Neuronal stem cell (in vitro differentiated cells): Measurements from ENCODE around the gene TAPBPL.

Experiments
- DNase-seq: peaks from one replicate; pipeline ENCODE4 v3.0.0-alpha.2; 2013; ENCODE audit warnings: low spot score
- H2AFZ ChIP-seq: one replicate; pipeline ENCODE4 v1.6.1; 2013; ENCODE audit warnings: mild to moderate bottlenecking, low read length, inconsistent platforms
- H2AK5ac ChIP-seq: 2 replicates; pipeline ENCODE4 v1.6.1; 2013; ENCODE audit warnings: low read depth, mild to moderate bottlenecking, inconsistent platforms, low read length, moderate library complexity, mixed read lengths
- H2BK120ac ChIP-seq: 2 replicates; pipeline ENCODE4 v1.6.1; 2013; ENCODE audit warnings: low read depth, mild to moderate bottlenecking, inconsistent platforms, low read length, moderate library complexity, mixed read lengths
- H2BK12ac ChIP-seq: one replicate; pipeline ENCODE4 v1.6.1; 2013; ENCODE audit warnings: low read length, inconsistent platforms
- H2BK15ac ChIP-seq: 2 replicates; pipeline ENCODE4 v1.6.1; 2013; ENCODE audit warnings: mild to moderate bottlenecking, low read length, inconsistent platforms, mixed read lengths
- H2BK5ac ChIP-seq: one replicate; pipeline ENCODE4 v1.6.1; 2013; ENCODE audit warnings: inconsistent platforms, mild to moderate bottlenecking, low read length, moderate library complexity
- H3K14ac ChIP-seq: one replicate; pipeline ENCODE4 v1.6.1; 2013; ENCODE audit warnings: low read length, inconsistent platforms
- H3K18ac ChIP-seq: 2 replicates; pipeline ENCODE4 v1.6.1; 2013; ENCODE audit warnings: low read length, inconsistent platforms
- H3K23ac ChIP-seq: 2 replicates; pipeline ENCODE4 v1.6.1; 2013; ENCODE audit warnings: low read depth, mild to moderate bottlenecking, mixed read lengths, low read length, inconsistent platforms; ENCODE audit not compliant: poor library complexity
- H3K27ac ChIP-seq: replicated peaks from 3 replicates; pipeline ENCODE4 v1.5.1; 2013; ENCODE audit warnings: low read length, inconsistent platforms
- H3K27me3 ChIP-seq, 3 experiments: 2 replicates each; pipeline ENCODE4 v1.6.1; 2013; ENCODE audit warnings: low read length in 3 of 3, mild to moderate bottlenecking in 2 of 3, inconsistent platforms in 1 of 3, low read depth in 1 of 3, mixed read lengths in 1 of 3, moderate library complexity in 1 of 3; ENCODE audit not compliant: control insufficient read depth in 3 of 3, insufficient read depth in 3 of 3
- H3K36me3 ChIP-seq, 2 donors: replicated peaks in 1 of 2; 2 replicates each; pipeline ENCODE4 v1.6.1; 2013; ENCODE audit warnings: low read length in 2 of 2; ENCODE audit not compliant: control insufficient read depth in 2 of 2, insufficient read depth in 2 of 2
- H3K4ac ChIP-seq: 2 replicates; pipeline ENCODE4 v1.6.1; 2013; ENCODE audit warnings: inconsistent platforms, mild to moderate bottlenecking, low read length, moderate library complexity
- H3K4me1 ChIP-seq, 2 donors: 1 replicate in 1 of 2; 2 replicates in 1 of 2; pipeline ENCODE4 v1.6.1; 2013; ENCODE audit warnings: low read length in 2 of 2, low read depth in 1 of 2; ENCODE audit not compliant: control insufficient read depth in 2 of 2, insufficient read depth in 1 of 2
- H3K4me2 ChIP-seq: one replicate; pipeline ENCODE4 v1.6.1; 2013; ENCODE audit warnings: mild to moderate bottlenecking, low read length, inconsistent platforms; ENCODE audit not compliant: insufficient read depth, poor library complexity, severe bottlenecking
- H3K4me3 ChIP-seq, 2 donors: 2 replicates each; pipeline ENCODE4 v1.5.1; 2013; ENCODE audit warnings: low read length in 2 of 2, mild to moderate bottlenecking in 2 of 2, inconsistent platforms in 1 of 2, moderate library complexity in 1 of 2
- H3K79me1 ChIP-seq: one replicate; pipeline ENCODE4 v1.6.1; 2013; ENCODE audit warnings: low read depth, mild to moderate bottlenecking, inconsistent platforms, low read length, moderate library complexity
- H3K9ac ChIP-seq: one replicate; pipeline ENCODE4 v1.6.1; 2013; ENCODE audit warnings: mild to moderate bottlenecking, low read depth, low read length, inconsistent platforms; ENCODE audit not compliant: poor library complexity
- H3K9me3 ChIP-seq, 2 donors: replicated peaks in 1 of 2; 2 replicates each; pipeline versions ENCODE3 to v1.6.1; 2013; ENCODE audit warnings: low read length in 2 of 2, mild to moderate bottlenecking in 2 of 2, inconsistent platforms in 1 of 2, low read depth in 1 of 2, mixed read lengths in 1 of 2, moderate library complexity in 1 of 2; ENCODE audit not compliant: control insufficient read depth in 2 of 2, insufficient read depth in 1 of 2
- H4K8ac ChIP-seq: one replicate; pipeline ENCODE4 v1.6.1; 2013; ENCODE audit warnings: low read depth, mild to moderate bottlenecking, inconsistent platforms, low read length, moderate library complexity
- H4K91ac ChIP-seq: one replicate; pipeline ENCODE4 v1.6.1; 2013; ENCODE audit warnings: low read length, low read depth, mild to moderate bottlenecking, inconsistent platforms; ENCODE audit not compliant: poor library complexity
- WGBS, 2 donors: extraction: QIAGEN DNeasy Blood & Tissue Kit; methylation state at CpG; one replicate each; pipeline ENCODE4 v1.1.7; 2013; ENCODE audit warnings: missing lambda C conversion rate in 2 of 2, mixed read lengths in 1 of 2; ENCODE audit not compliant: insufficient read length in 2 of 2, insufficient replicate concordance in 1 of 2; ENCODE audit errors: extremely low coverage in 2 of 2; 5-methylcytosine and 5-hydroxymethylcytosine counted together

Gene TAPBPL

DNA sequence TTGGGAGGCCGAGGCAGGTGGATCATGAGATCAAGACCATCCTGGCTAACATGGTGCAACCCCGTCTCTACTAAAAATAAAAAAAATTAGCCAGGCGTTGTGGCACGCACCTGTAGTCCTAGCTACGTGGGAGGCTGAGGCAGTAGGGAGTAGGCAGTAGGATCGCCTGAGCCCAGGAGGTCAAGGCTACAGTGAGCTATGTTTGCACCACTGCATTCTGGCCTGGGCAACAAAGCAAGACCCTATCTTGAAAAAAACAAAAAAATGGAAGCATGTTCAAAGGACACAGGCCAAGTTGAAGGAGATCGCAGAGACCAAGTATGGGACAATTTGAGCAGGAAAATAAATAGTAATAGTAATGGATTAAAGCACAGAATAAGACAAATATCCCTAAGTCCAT is 56.2 kb downstream of the TAPBPL start:
- H3K36me3 ChIP-seq = peaks cover 28 to 94% of the 10 kb centered on the region in 2 donors
- no peak overlapping the region for H3K14ac ChIP-seq

More for the DNA sequence above, 56.2 kb downstream of the TAPBPL start:
- Histone ChIP-seq H4K8ac (no peak overlapping the region), H4K91ac (no peak overlapping the region), H3K79me1 (no peaks in the 10 kb centered on the region), H3K23ac (no peak overlapping the region), H2BK5ac (no peak overlapping the region), H2BK12ac (no peak overlapping the region), H3K18ac (peak overlapping the region; percentile 70), H3K27ac (peak overlapping the region; percentile 88), H2BK120ac (no peak overlapping the region), H3K4me3 (no peak overlapping the region), H3K4ac (no peak overlapping the region), H3K4me2 (no peak overlapping the region), H2AK5ac (no peak overlapping the region), H3K9ac (no peak overlapping the region), H3K9me3 (no peaks in the 10 kb centered on the region), H2BK15ac (no peak overlapping the region), H3K27me3 (no peaks in the 10 kb centered on the region), H2AFZ (no peak overlapping the region), H3K4me1 (peaks cover 0 to 4% of the 10 kb centered on the region in 2 donors)
- no CpG with 5 or more reads among the region's 7 CpGs for WGBS, 2 donors
- DNase-seq = no peak
